GM19463 (cell line): ENCODE measurements around the gene AFF3.
"Not testable (repeated sequence)": the region's sequence is repeated elsewhere in the genome, so short reads cannot be mapped to it uniquely, and the experiment has no call there.

Experiments used
- ATAC-seq: cut with Tn5 transposase; IDR thresholded peaks from one replicate; pipeline ENCODE4 v1.9.1; 2021; ENCODE audit warnings: mild to moderate bottlenecking, moderate library complexity; ENCODE audit not compliant: unreplicated experiment

The AFF3 gene

GRCh38 chr2:99940963-99941362, 201.4 kb downstream of the AFF3 start:
- no peak for ATAC-seq

- no peak for ATAC-seq
Measured at GRCh38 chr2:99939135-99939534, 203.3 kb downstream of the AFF3 start.

- no peak for ATAC-seq
Measured at GRCh38 chr2:99938250-99938649, 204.1 kb downstream of the AFF3 start.

- no peak for ATAC-seq
Measured at GRCh38 chr2:99936065-99936464, 206.3 kb downstream of the AFF3 start.

GRCh38 chr2:99935662-99936061, 206.7 kb downstream of the AFF3 start:
- ATAC-seq: no peak

GRCh38 chr2:99933894-99934650, 208.3 kb downstream of the AFF3 start:
- ATAC-seq: no peak

GRCh38 chr2:99933491-99933890, 208.9 kb downstream of the AFF3 start:
- not testable (repeated sequence) for ATAC-seq

GRCh38 chr2:99928470-99929053, 213.8 kb downstream of the AFF3 start:
- no peak for ATAC-seq

GRCh38 chr2:99927690-99928207, 214.6 kb downstream of the AFF3 start:
- not testable (repeated sequence) for ATAC-seq

- ATAC-seq: no peak
Measured at GRCh38 chr2:99926986-99927385, 215.4 kb downstream of the AFF3 start.

- no peak for ATAC-seq
Measured at GRCh38 chr2:99925960-99926359, 216.4 kb downstream of the AFF3 start.

DNA sequence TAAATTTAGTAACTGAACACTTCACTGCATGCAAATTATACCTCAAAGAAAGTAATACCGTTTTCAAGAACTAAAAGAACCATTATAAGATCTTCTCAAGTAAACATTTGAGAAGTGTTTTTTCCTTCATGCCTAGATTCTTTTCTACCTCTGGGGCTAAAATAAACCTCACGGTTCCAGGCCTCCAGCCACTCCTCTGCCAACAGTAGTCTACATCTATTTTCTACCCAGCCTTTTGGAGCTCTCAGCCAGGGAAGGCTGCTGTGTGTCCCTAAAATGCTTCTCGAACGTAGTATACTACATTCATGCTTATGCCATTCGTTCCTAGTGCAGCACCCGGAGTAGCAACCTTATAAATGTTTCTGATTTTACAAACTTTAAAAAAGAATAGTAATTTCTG, 219.7 kb downstream of the AFF3 start:
- ATAC-seq: no peak

- no peak for ATAC-seq
Measured at GRCh38 chr2:99921903-99922302, 220.5 kb downstream of the AFF3 start.

- no peak for ATAC-seq
Measured at GRCh38 chr2:99918389-99918788, 224.0 kb downstream of the AFF3 start.

DNA sequence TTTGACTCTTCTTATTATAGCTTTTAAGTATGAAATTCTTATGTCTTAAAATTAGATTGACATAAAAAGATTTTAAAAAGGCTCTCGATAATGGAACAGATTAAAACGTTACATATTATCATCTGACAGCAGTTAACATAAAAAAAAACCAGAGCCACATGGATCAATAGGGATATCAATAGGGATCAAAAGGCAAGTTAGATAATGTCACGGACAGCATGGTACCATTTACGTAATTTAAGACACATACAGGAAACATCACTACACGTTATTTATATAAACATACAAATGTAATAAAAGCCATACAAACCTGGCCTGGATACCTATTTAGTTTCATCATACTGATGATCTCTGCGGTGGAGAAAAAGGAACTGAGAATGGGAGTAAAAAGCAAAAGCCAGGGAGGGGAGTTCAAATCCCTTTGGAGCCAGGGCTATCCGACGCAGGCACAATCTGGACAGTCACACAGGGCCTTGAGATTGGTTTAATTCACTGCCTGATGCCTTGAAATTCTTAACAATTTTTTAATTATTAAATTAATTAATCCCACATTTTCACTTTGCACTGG, 227.2 kb downstream of the AFF3 start:
- ATAC-seq: no peak

DNA sequence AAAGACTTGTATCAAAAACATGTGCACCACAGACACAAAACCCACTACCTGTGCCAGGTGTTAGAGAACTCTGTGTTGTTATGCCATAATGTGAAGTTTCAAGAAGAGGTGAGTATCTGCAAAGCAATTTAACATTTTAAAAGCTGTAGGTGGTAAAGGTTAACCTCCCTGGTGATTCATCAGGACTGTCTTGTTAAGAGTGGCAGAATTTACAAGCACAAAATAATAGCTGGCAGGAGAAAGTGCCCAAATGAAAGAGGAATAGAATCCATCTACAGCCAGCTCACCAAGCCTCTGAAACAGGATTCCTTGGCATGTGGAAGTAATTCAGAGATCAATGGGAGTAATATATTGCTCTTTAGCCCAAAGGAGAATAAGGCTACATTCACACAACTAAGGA, 230.7 kb downstream of the AFF3 start:
- ATAC-seq: no peak

GRCh38 chr2:99910902-99911301, 231.5 kb downstream of the AFF3 start:
- no peak for ATAC-seq

DNA sequence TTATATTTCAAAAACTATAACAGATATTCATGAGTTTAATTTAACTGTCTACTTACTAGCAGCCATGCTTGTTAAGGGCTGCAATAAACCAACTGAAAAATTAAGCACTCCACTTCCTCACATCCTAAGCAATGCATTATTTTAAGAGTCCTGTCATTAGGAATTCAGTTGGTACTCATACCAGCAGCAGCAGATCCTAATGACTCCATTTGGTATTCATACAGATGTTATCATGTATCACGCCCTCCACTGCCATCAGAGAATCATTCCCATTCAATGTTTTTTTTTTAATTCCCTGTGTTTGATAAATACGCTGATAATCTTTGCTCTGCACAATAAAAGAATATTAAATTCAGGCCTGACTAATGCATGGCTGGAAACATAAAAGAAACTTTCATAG, 236.8 kb downstream of the AFF3 start:
- no peak for ATAC-seq

- ATAC-seq: no peak
Measured at GRCh38 chr2:99905025-99905424, 237.4 kb downstream of the AFF3 start.

- no peak for ATAC-seq
Measured at GRCh38 chr2:99903981-99904380, 238.4 kb downstream of the AFF3 start.

GRCh38 chr2:99900556-99900955, 241.8 kb downstream of the AFF3 start:
- ATAC-seq: no peak

GRCh38 chr2:99899882-99900281, 242.5 kb downstream of the AFF3 start:
- ATAC-seq: no peak
